ENCODE measurements around the gene SLC25A19. TPM values are rescaled to one million over a fixed set of nuclear protein-coding genes. Genes with fewer than 3 reads are reported as not detected.
"Not testable (repeated sequence)": the region's sequence is repeated elsewhere in the genome, so short reads cannot be mapped to it uniquely, and the experiment has no call there.

SLC25A19 gene
- polyA plus RNA-seq, 1 experiment, result 12.0 TPM

- no peak for DNase-seq (ENCODE audit: low read depth)
Measured at GRCh38 chr17:75289832-75290337, 652 bp upstream of the SLC25A19 start.

GRCh38 chr17:75288770-75289114 is 491 bp downstream of the SLC25A19 start:
- ChIA-PET POLR2A (interaction anchor here (0.5 to 1.4 kb wide), 3 partner anchors 18 to 228 kb away, joined by 5 to 9 read pairs (median 9); partner anchors contain the start of gene MIF4GD), CTCF (interaction anchor here (0.8 to 1.7 kb wide), 11 partner anchors 11 to 224 kb away, joined by 3 to 11 read pairs (median 4); partner anchors contain the start of genes GGA3, MIF4GD and MRPS7)
- no peaks in the 10 kb centered on the region for H3K27me3 ChIP-seq (ENCODE audit: control insufficient read depth, insufficient read depth, low read length)
- TF ChIP-seq, protein P1, sequence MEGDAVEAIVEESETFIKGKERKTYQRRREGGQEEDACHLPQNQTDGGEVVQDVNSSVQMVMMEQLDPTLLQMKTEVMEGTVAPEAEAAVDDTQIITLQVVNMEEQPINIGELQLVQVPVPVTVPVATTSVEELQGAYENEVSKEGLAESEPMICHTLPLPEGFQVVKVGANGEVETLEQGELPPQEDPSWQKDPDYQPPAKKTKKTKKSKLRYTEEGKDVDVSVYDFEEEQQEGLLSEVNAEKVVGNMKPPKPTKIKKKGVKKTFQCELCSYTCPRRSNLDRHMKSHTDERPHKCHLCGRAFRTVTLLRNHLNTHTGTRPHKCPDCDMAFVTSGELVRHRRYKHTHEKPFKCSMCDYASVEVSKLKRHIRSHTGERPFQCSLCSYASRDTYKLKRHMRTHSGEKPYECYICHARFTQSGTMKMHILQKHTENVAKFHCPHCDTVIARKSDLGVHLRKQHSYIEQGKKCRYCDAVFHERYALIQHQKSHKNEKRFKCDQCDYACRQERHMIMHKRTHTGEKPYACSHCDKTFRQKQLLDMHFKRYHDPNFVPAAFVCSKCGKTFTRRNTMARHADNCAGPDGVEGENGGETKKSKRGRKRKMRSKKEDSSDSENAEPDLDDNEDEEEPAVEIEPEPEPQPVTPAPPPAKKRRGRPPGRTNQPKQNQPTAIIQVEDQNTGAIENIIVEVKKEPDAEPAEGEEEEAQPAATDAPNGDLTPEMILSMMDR (IDR thresholded peaks at IDR 0.05; ENCODE audit: insufficient read depth, low read depth, low read length), result no peak
- H3K36me3 ChIP-seq (ENCODE audit: control insufficient read depth, insufficient read depth, low read length), result peaks cover 2% of the 10 kb centered on the region; the same call in 1 of the 2 replicates
- no peak for DNase-seq (ENCODE audit: low read depth)
- peak overlapping the region; percentile 95 for H3K4me3 ChIP-seq (ENCODE audit: low read depth, low read length)

More at GRCh38 chr17:75289832-75290337, 652 bp upstream of the SLC25A19 start:
- Histone ChIP-seq H3K27me3 (ENCODE audit: control insufficient read depth, insufficient read depth, low read length) (no peaks in the 10 kb centered on the region), H3K4me3 (ENCODE audit: low read depth, low read length) (peak overlapping the region; percentile 95), H3K36me3 (ENCODE audit: control insufficient read depth, insufficient read depth, low read length) (peaks cover 2% of the 10 kb centered on the region; the same call in 1 of the 2 replicates)
- TF ChIP-seq, protein P1 (IDR thresholded peaks at IDR 0.05; ENCODE audit: insufficient read depth, low read depth, low read length), result peak; percentile 30; the same call in 1 of the 2 replicates
- ChIA-PET POLR2A (interaction anchor here (0.5 to 1.4 kb wide), 2 partner anchors 19 to 116 kb away, joined by 4 to 9 read pairs; partner anchors contain the start of genes GRB2 and MIF4GD), CTCF (interaction anchor here (0.6 to 1.7 kb wide), 13 partner anchors 10 to 223 kb away, joined by 3 to 11 read pairs (median 3); partner anchors contain the start of genes GGA3, MIF4GD and MRPS7)

GRCh38 chr17:75288359-75288758 is 874 bp downstream of the SLC25A19 start:
- peaks cover 2% of the 10 kb centered on the region; the same call in 1 of the 2 replicates for H3K36me3 ChIP-seq (ENCODE audit: control insufficient read depth, insufficient read depth, low read length)
- ChIA-PET POLR2A (no interaction called here), CTCF (interaction anchor here (1.5 to 1.7 kb wide), 3 partner anchors 11 to 124 kb away, joined by 6 to 11 read pairs (median 6); no protein-coding TSS in a partner anchor)
- TF ChIP-seq, protein P1 (IDR thresholded peaks at IDR 0.05; ENCODE audit: insufficient read depth, low read depth, low read length), result no peak
- H3K4me3 ChIP-seq (ENCODE audit: low read depth, low read length), result peak overlapping the region; percentile 95
- no peak for DNase-seq (ENCODE audit: low read depth)
- H3K27me3 ChIP-seq (ENCODE audit: control insufficient read depth, insufficient read depth, low read length), result no peaks in the 10 kb centered on the region

- DNase-seq (ENCODE audit: low read depth), result no peak
- H3K4me3 ChIP-seq (ENCODE audit: low read depth, low read length), result no peak overlapping the region
- no peaks in the 10 kb centered on the region for H3K27me3 ChIP-seq (ENCODE audit: control insufficient read depth, insufficient read depth, low read length)
- TF ChIP-seq, protein P1 (IDR thresholded peaks at IDR 0.05; ENCODE audit: insufficient read depth, low read depth, low read length), result no peak
- H3K36me3 ChIP-seq (ENCODE audit: control insufficient read depth, insufficient read depth, low read length), result peaks cover 2% of the 10 kb centered on the region; the same call in 1 of the 2 replicates
- ChIA-PET POLR2A (no interaction called here), CTCF (interaction anchor here (1.3 kb wide), 1 partner anchor 9 kb away, joined by 3 read pairs; no protein-coding TSS in a partner anchor)
Measured at GRCh38 chr17:75287221-75287620, 2.0 kb downstream of the SLC25A19 start.

GRCh38 chr17:75285123-75285522 is 4.1 kb downstream of the SLC25A19 start:
- Histone ChIP-seq H3K4me3 (ENCODE audit: low read depth, low read length) (no peak overlapping the region), H3K36me3 (ENCODE audit: control insufficient read depth, insufficient read depth, low read length) (peaks cover 2% of the 10 kb centered on the region; the same call in 1 of the 2 replicates), H3K27me3 (ENCODE audit: control insufficient read depth, insufficient read depth, low read length) (no peaks in the 10 kb centered on the region)
- ChIA-PET POLR2A (no interaction called here), CTCF (interaction anchor here (0.9 to 2.8 kb wide), 2 partner anchors 12 to 15 kb away, joined by 4 to 8 read pairs; partner anchors contain the start of gene MIF4GD)
- DNase-seq (ENCODE audit: low read depth), result no peak
- TF ChIP-seq, protein P1 (IDR thresholded peaks at IDR 0.05; ENCODE audit: insufficient read depth, low read depth, low read length), result no peak

DNA sequence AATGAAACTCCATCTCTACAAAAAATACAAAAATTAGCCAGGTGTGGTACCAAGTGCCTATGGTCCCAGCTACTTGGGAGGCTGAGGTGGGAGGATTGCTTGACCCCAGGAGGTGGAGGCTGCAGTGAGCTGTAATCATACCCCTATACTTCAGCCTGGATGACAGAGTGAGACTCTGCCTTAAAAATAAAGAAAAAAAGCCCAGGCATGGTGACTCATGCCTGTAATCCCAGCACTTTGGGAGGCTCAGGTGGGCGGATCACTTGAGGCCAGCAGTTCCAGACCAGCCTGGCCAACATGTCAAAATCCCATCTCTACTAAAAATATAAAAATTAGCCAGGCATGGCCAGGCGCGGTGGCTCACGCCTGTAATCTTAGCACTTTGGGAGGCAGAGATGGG is 9.0 kb downstream of the SLC25A19 start:
- H3K4me3 ChIP-seq (ENCODE audit: low read depth, low read length); H3K36me3 ChIP-seq (ENCODE audit: control insufficient read depth, insufficient read depth, low read length); DNase-seq (ENCODE audit: low read depth); H3K27me3 ChIP-seq (ENCODE audit: control insufficient read depth, insufficient read depth, low read length); POLR2A ChIA-PET: not testable (repeated sequence)
- CTCF ChIA-PET, result interaction anchor here (2.0 kb wide), 1 partner anchor 9 kb away, joined by 8 read pairs; the partner anchor contains the start of gene MIF4GD
